ENCODE measurements around the gene HILPDA. TPM values are rescaled to one million over a fixed set of nuclear protein-coding genes. Genes with fewer than 3 reads are reported as not detected.

HILPDA gene
- total RNA-seq: 10 to 100 TPM; 72.3 to 72.8 TPM

- Mint-ChIP-seq H3K36me3 (peaks cover 39% of the 10 kb centered on the region), H3K4me1 (peaks cover 62% of the 10 kb centered on the region)
Measured at GRCh38 chr7:128455543-128456254, at the start of gene HILPDA. HILPDA (plus strand) TSS chr7:128455878; CDS start chr7:128457269, 1,391 bp downstream.

GRCh38 chr7:128406314-128407232 lies 49.1 kb upstream of the HILPDA start:
- Mint-ChIP-seq H3K27ac (peak overlapping the region; percentile 72), H3K9me3 (no peaks in the 10 kb centered on the region), H3K4me3 (peak overlapping the region; percentile 83), H3K36me3 (peaks cover 5% of the 10 kb centered on the region), H3K4me1 (peaks cover 38% of the 10 kb centered on the region), H3K27me3 (no peaks in the 10 kb centered on the region)
- DNase-seq: no peak

More at GRCh38 chr7:128455543-128456254, at the start of gene HILPDA:
- Mint-ChIP-seq H3K9me3 (no peaks in the 10 kb centered on the region), H3K4me3 (peak within 1 kb of the TSS; percentile 96), H3K27me3 (peaks cover 16% of the 10 kb centered on the region), H3K27ac (peak within 1 kb of the TSS; percentile 98)
- DNase-seq: peak; percentile 99

- H3K9me3 Mint-ChIP-seq: no peaks in the 10 kb centered on the region
- H3K4me1 Mint-ChIP-seq: peaks cover 38% of the 10 kb centered on the region
- H3K27me3 Mint-ChIP-seq: peaks cover 5% of the 10 kb centered on the region
- DNase-seq: no peak
- H3K4me3 Mint-ChIP-seq: no peak overlapping the region
- H3K36me3 Mint-ChIP-seq: peaks cover 5% of the 10 kb centered on the region
- H3K27ac Mint-ChIP-seq: no peak overlapping the region
Measured at GRCh38 chr7:128407233-128407589, 48.5 kb upstream of the HILPDA start.

- Mint-ChIP-seq H3K36me3 (peaks cover 5% of the 10 kb centered on the region), H3K27ac (no peak overlapping the region), H3K4me3 (no peak overlapping the region), H3K9me3 (no peaks in the 10 kb centered on the region), H3K4me1 (peaks cover 33% of the 10 kb centered on the region), H3K27me3 (peaks cover 6% of the 10 kb centered on the region)
- DNase-seq: no peak
Measured at GRCh38 chr7:128407751-128408708, 47.6 kb upstream of the HILPDA start.

- H3K9me3 Mint-ChIP-seq: no peaks in the 10 kb centered on the region
- peaks cover 14% of the 10 kb centered on the region for H3K27me3 Mint-ChIP-seq
- H3K36me3 Mint-ChIP-seq: peaks cover 4% of the 10 kb centered on the region
- H3K27ac Mint-ChIP-seq: no peak overlapping the region
- H3K4me3 Mint-ChIP-seq: peak overlapping the region; percentile 67
- H3K4me1 Mint-ChIP-seq: peaks cover 27% of the 10 kb centered on the region
- DNase-seq: no peak
Measured at GRCh38 chr7:128408709-128409595, 46.7 kb upstream of the HILPDA start.

- H3K27me3 Mint-ChIP-seq: peaks cover 14% of the 10 kb centered on the region
Measured at GRCh38 chr7:128409596-128410450, 45.9 kb upstream of the HILPDA start, which contains the start of gene IMPDH1. IMPDH1 (minus strand) TSS chr7:128409982; CDS start chr7:128409901, 81 bp downstream.

GRCh38 chr7:128410451-128410753 lies 45.3 kb upstream of the HILPDA start:
- Mint-ChIP-seq H3K36me3 (no peaks in the 10 kb centered on the region), H3K27me3 (peaks cover 14% of the 10 kb centered on the region), H3K4me1 (peaks cover 19% of the 10 kb centered on the region), H3K4me3 (peak overlapping the region; percentile 90), H3K27ac (peak overlapping the region; percentile 54), H3K9me3 (no peaks in the 10 kb centered on the region)
- DNase-seq: no peak

More at GRCh38 chr7:128409596-128410450, 45.9 kb upstream of the HILPDA start, which contains the start of gene IMPDH1:
- H3K4me3 Mint-ChIP-seq: peak within 1 kb of the TSS; percentile 90
- no peaks in the 10 kb centered on the region for H3K9me3 Mint-ChIP-seq
- peak within 1 kb of the TSS; percentile 54 for H3K27ac Mint-ChIP-seq
- peak; percentile 86 for DNase-seq
- peaks cover 21% of the 10 kb centered on the region for H3K4me1 Mint-ChIP-seq
- no peaks in the 10 kb centered on the region for H3K36me3 Mint-ChIP-seq

- no peak overlapping the region for H3K4me3 Mint-ChIP-seq
- H3K27ac Mint-ChIP-seq: no peak overlapping the region
- peaks cover 14% of the 10 kb centered on the region for H3K27me3 Mint-ChIP-seq
- H3K4me1 Mint-ChIP-seq: peaks cover 2% of the 10 kb centered on the region
- H3K36me3 Mint-ChIP-seq: no peaks in the 10 kb centered on the region
- H3K9me3 Mint-ChIP-seq: no peaks in the 10 kb centered on the region
- no peak for DNase-seq
Measured at GRCh38 chr7:128415217-128415785, 40.4 kb upstream of the HILPDA start.

GRCh38 chr7:128417071-128417470 lies 38.6 kb upstream of the HILPDA start:
- no peak overlapping the region for H3K27ac Mint-ChIP-seq
- peaks cover 4% of the 10 kb centered on the region for H3K4me1 Mint-ChIP-seq
- H3K9me3 Mint-ChIP-seq: no peaks in the 10 kb centered on the region
- DNase-seq: no peak
- H3K36me3 Mint-ChIP-seq: no peaks in the 10 kb centered on the region
- peaks cover 10% of the 10 kb centered on the region for H3K27me3 Mint-ChIP-seq
- no peak overlapping the region for H3K4me3 Mint-ChIP-seq

GRCh38 chr7:128419257-128419656 lies 36.4 kb upstream of the HILPDA start:
- Mint-ChIP-seq H3K4me3 (no peak overlapping the region), H3K27ac (no peak overlapping the region), H3K27me3 (no peaks in the 10 kb centered on the region), H3K9me3 (no peaks in the 10 kb centered on the region), H3K4me1 (peaks cover 4% of the 10 kb centered on the region), H3K36me3 (no peaks in the 10 kb centered on the region)
- no peak for DNase-seq

GRCh38 chr7:128420773-128421172 lies 34.9 kb upstream of the HILPDA start:
- H3K9me3 Mint-ChIP-seq: no peaks in the 10 kb centered on the region
- DNase-seq: no peak
- peaks cover 4% of the 10 kb centered on the region for H3K4me1 Mint-ChIP-seq
- no peak overlapping the region for H3K4me3 Mint-ChIP-seq
- H3K36me3 Mint-ChIP-seq: no peaks in the 10 kb centered on the region
- no peaks in the 10 kb centered on the region for H3K27me3 Mint-ChIP-seq
- H3K27ac Mint-ChIP-seq: no peak overlapping the region

- Mint-ChIP-seq H3K36me3 (no peaks in the 10 kb centered on the region), H3K4me1 (peaks cover 4% of the 10 kb centered on the region), H3K27ac (no peak overlapping the region), H3K4me3 (no peak overlapping the region), H3K27me3 (no peaks in the 10 kb centered on the region), H3K9me3 (no peaks in the 10 kb centered on the region)
- DNase-seq: no peak
Measured at GRCh38 chr7:128421384-128421783, 34.3 kb upstream of the HILPDA start.

- Mint-ChIP-seq H3K27me3 (no peaks in the 10 kb centered on the region), H3K27ac (no peak overlapping the region), H3K9me3 (no peaks in the 10 kb centered on the region), H3K4me1 (peaks cover 4% of the 10 kb centered on the region), H3K4me3 (no peak overlapping the region), H3K36me3 (no peaks in the 10 kb centered on the region)
- no peak for DNase-seq
Measured at GRCh38 chr7:128422037-128422436, 33.6 kb upstream of the HILPDA start.

Data from activated naive CD8-positive, alpha-beta T cell treated with anti-CD3 and anti-CD28 coated beads for 36 hours (primary cell).